HepG2 (cell line): ENCODE results near the gene VWA3B. TPM values are rescaled to one million over a fixed set of nuclear protein-coding genes. Genes with fewer than 3 reads are reported as not detected.

Experiments
- ATAC-seq: fragments of 200-7000 bp; cut with Tn5 transposase; 3 replicates; pipeline ENCODE4 v1.9.1; 2020; ENCODE audit warnings: mild to moderate bottlenecking, moderate library complexity
- BruUV-seq: library from RNA; stranded (reverse); fragments of 400-500 nt; replicated peaks from 2 replicates; lab custom pipeline; 2021; lab: Mats Ljungman, UMichigan
- CTCF ChIA-PET: fragments of 300-600 bp; formaldehyde crosslinking; extraction: SDS; loops from one replicate; lab custom pipeline; 2021; ENCODE audit warnings: low total read pairs, inconsistent platforms, low intra/inter-chr PET ratio; lab: Yijun Ruan, JAX
- POLR2A ChIA-PET: fragments of 350-600 bp; sonication (Branson Sonifier 250); formaldehyde crosslinking; loops from one replicate; lab custom pipeline; 2020; ENCODE audit warnings: antibody characterized with exemption, inconsistent platforms; lab: Yijun Ruan, JAX
- DNase-seq: peaks from one replicate; pipeline ENCODE4 v3.0.0-alpha.2; 2015; ENCODE audit warnings: low spot score
- FAIRE-seq: peaks from 3 replicates; lab custom pipeline; 2011; peaks lifted over from hg19 to GRCh38; lab: Jason Lieb, UNC
- H2AFZ ChIP-seq: one replicate; pipeline ENCODE4 v1.6.1; 2011; ENCODE audit warnings: low read length, inconsistent platforms
- H3K27ac ChIP-seq: fragments of 300-600 bp; 3 replicates; pipeline ENCODE4 v1.8.0; 2011; ENCODE audit warnings: mixed run types, mild to moderate bottlenecking, mixed read lengths, low read length, inconsistent platforms; ENCODE audit not compliant: insufficient read depth; ENCODE audit errors: extremely low read length
- H3K27me3 ChIP-seq, 2 experiments: fragments of 200-600 bp in 1 of 2; 2 replicates in 1 of 2; 3 replicates in 1 of 2; pipeline versions ENCODE4 v1.6.0 to v1.8.0; 2011; ENCODE audit warnings: low read length in 2 of 2, mild to moderate bottlenecking in 2 of 2, moderate library complexity in 2 of 2, inconsistent platforms in 1 of 2; ENCODE audit not compliant: insufficient read depth in 2 of 2, control insufficient read depth in 1 of 2
- H3K36me3 ChIP-seq, 2 experiments: fragments of 200-600 bp in 1 of 2; replicated peaks in 1 of 2; 2 replicates in 1 of 2; 3 replicates in 1 of 2; pipeline versions ENCODE4 v1.5.1 to v1.8.0; 2011; ENCODE audit warnings: low read length in 2 of 2, inconsistent platforms in 1 of 2; ENCODE audit not compliant: insufficient read depth in 2 of 2, control insufficient read depth in 1 of 2
- H3K4me1 ChIP-seq: 2 replicates; pipeline ENCODE4 v1.5.1; 2012; ENCODE audit warnings: low read length, inconsistent platforms; ENCODE audit not compliant: insufficient read depth
- H3K4me2 ChIP-seq: 2 replicates; pipeline ENCODE4 v1.6.0; 2011; ENCODE audit warnings: low read depth, low read length, inconsistent platforms
- H3K4me3 ChIP-seq, 3 experiments: fragments of 200-600 bp in 1 of 3; sonication (generic), shearing (Covaris generic) in 1 of 3; replicated peaks in 1 of 3; 2 replicates each; pipeline ENCODE4 v1.5.1; 2011 to 2016; ENCODE audit warnings: low read length in 3 of 3, inconsistent platforms in 2 of 3, low read depth in 2 of 3, mild to moderate bottlenecking in 2 of 3, control low read depth in 1 of 3, mixed read lengths in 1 of 3; ENCODE audit not compliant: insufficient read depth in 1 of 3
- H3K79me2 ChIP-seq: one replicate; pipeline ENCODE4 v1.6.1; 2011; ENCODE audit warnings: low read length, inconsistent platforms; ENCODE audit not compliant: insufficient read depth
- H3K9ac ChIP-seq: 2 replicates; pipeline ENCODE4 v1.6.0; 2011; ENCODE audit warnings: mild to moderate bottlenecking, low read depth, low read length, inconsistent platforms; ENCODE audit not compliant: insufficient read depth
- H3K9me3 ChIP-seq: 2 replicates; pipeline ENCODE4 v1.5.1; 2012; ENCODE audit warnings: mild to moderate bottlenecking, low read length
- H4K20me1 ChIP-seq: 2 replicates; pipeline ENCODE4 v1.6.0; 2011; ENCODE audit warnings: inconsistent platforms, mild to moderate bottlenecking, low read length, moderate library complexity; ENCODE audit not compliant: insufficient read depth
- CCAR2 ChIP-seq: fragments of 200-400 bp; formaldehyde crosslinking; optimal IDR thresholded peaks from 2 replicates; pipeline ENCODE3; 2018; ENCODE audit warnings: low read depth, mild to moderate bottlenecking, low read length, moderate library complexity
- MIXL1 ChIP-seq: IDR thresholded peaks from 2 replicates; pipeline ENCODE4 v1.6.1; 2016
- ZBTB3 ChIP-seq: sonication (generic); formaldehyde crosslinking; IDR thresholded peaks from 2 replicates; pipeline ENCODE4 v1.4.0; 2020; ENCODE audit warnings: low read depth, mild to moderate bottlenecking, moderate library complexity, missing genetic modification reagents, borderline replicate concordance
- ZFY ChIP-seq: sonication (generic); formaldehyde crosslinking; IDR thresholded peaks from 2 replicates; pipeline ENCODE4 v1.4.0; 2020; ENCODE audit warnings: missing genetic modification reagents
- ZKSCAN1 ChIP-seq: fragments of 150-350 bp; IDR thresholded peaks from 2 replicates; pipeline ENCODE4 v1.6.1; 2014; ENCODE audit warnings: low read length
- ZNF180 ChIP-seq: sonication (generic); formaldehyde crosslinking; IDR thresholded peaks from 2 replicates; pipeline ENCODE4 v1.4.0; 2020; ENCODE audit warnings: low read depth, missing genetic modification reagents, borderline replicate concordance
- ZNF501 ChIP-seq: sonication (generic); formaldehyde crosslinking; IDR thresholded peaks from 2 replicates; pipeline ENCODE4 v1.5.1; 2020; ENCODE audit warnings: mild to moderate bottlenecking, moderate library complexity, missing genetic modification reagents
- ZNF549 ChIP-seq: sonication (generic); formaldehyde crosslinking; IDR thresholded peaks from 2 replicates; pipeline ENCODE4 v1.5.0; 2020; ENCODE audit warnings: missing genetic modification reagents
- ZNF839 ChIP-seq: sonication (generic); formaldehyde crosslinking; IDR thresholded peaks from 2 replicates; pipeline ENCODE4 v1.4.0; 2020; ENCODE audit warnings: missing genetic modification reagents, mild to moderate bottlenecking, borderline replicate concordance
- in situ Hi-C: cut with HindIII; loops from 2 replicates; pipeline ENCODE4 v1.10.0; 2017; ENCODE audit warnings: low pct_unique_long_range_greater_than_20kb; ENCODE audit not compliant: extremely low pct_ligation_motif_present
- intact Hi-C: fragments of 100-400 bp; cut with micrococcal nuclease; formaldehyde crosslinking; loops from one replicate; pipeline ENCODE4 v1.10.0; 2022; ENCODE audit not compliant: unreplicated experiment
- polyA plus RNA-seq, 8 experiments: library from polyadenylated mRNA; depleted of rRNA in 3 of 8; stranded (reverse) in 7 of 8; unstranded in 1 of 8; fragments of >200 nt; fragmentation: Illumina TruSeq in 4 of 8; extraction: Trizol in 4 of 8; gene quantifications; 2 replicates each; pipeline versions ENCODE4 v1.2.1 to v1.2.3, GENCODE V29; 2011 to 2016; ENCODE audit warnings: low read depth in 4 of 8, missing spikeins in 1 of 8, mixed read lengths in 1 of 8; ENCODE audit not compliant: insufficient read depth in 1 of 8
- total RNA-seq, 5 experiments: library from RNA; depleted of rRNA; stranded (reverse); fragments of >200 nt; fragmentation: Illumina TruSeq; extraction: Trizol; gene quantifications; 2 replicates each; pipeline ENCODE4 v1.2.3, GENCODE V29; 2016; ENCODE audit warnings: low read depth in 1 of 5
- TF ChIP-seq, protein P1 (sequence below): sonication (generic); formaldehyde crosslinking; IDR thresholded peaks from 2 replicates; pipeline ENCODE4 v1.4.0; 2020; ENCODE audit warnings: missing genetic modification reagents
- TF ChIP-seq, protein P2 (sequence below): sonication (generic); formaldehyde crosslinking; IDR thresholded peaks from 2 replicates; pipeline ENCODE4 v1.4.0; 2020; ENCODE audit warnings: mild to moderate bottlenecking, missing genetic modification reagents

VWA3B gene
- total and polyA plus RNA-seq, 2 of the 13 experiments (the other 11 are each of a cell fraction or from before 2014, with no cell fraction given) = not detected

GRCh38 chr2:98258906-98259305 lies 171.9 kb downstream of the VWA3B start:
- DNase-seq (no peak), FAIRE-seq (no peak), ATAC-seq (no peak)
- H2AFZ ChIP-seq = no peak overlapping the region
- TF ChIP-seq CCAR2 (no peak), ZKSCAN1 (no peak), ZBTB3 (CRISPR knock-in tag) (no peak), ZNF549 (CRISPR knock-in tag) (no peak), ZFY (CRISPR knock-in tag) (no peak), ZNF839 (CRISPR knock-in tag) (no peak), ZNF180 (CRISPR knock-in tag) (no peak), MIXL1 (CRISPR knock-in tag) (no peak), ZNF501 (CRISPR knock-in tag) (no peak)
- TF ChIP-seq, protein P1, sequence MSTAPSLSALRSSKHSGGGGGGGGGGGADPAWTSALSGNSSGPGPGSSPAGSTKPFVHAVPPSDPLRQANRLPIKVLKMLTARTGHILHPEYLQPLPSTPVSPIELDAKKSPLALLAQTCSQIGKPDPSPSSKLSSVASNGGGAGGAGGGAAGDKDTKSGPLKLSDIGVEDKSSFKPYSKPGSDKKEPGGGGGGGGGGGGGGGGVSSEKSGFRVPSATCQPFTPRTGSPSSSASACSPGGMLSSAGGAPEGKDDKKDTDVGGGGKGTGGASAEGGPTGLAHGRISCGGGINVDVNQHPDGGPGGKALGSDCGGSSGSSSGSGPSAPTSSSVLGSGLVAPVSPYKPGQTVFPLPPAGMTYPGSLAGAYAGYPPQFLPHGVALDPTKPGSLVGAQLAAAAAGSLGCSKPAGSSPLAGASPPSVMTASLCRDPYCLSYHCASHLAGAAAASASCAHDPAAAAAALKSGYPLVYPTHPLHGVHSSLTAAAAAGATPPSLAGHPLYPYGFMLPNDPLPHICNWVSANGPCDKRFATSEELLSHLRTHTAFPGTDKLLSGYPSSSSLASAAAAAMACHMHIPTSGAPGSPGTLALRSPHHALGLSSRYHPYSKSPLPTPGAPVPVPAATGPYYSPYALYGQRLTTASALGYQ = no peak
- TF ChIP-seq, protein P2, sequence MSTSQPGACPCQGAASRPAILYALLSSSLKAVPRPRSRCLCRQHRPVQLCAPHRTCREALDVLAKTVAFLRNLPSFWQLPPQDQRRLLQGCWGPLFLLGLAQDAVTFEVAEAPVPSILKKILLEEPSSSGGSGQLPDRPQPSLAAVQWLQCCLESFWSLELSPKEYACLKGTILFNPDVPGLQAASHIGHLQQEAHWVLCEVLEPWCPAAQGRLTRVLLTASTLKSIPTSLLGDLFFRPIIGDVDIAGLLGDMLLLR = no peak
- peaks cover 0 to 1% of the 10 kb centered on the region in 2 experiments; a peak in 2 of 5 replicates for H3K27me3 ChIP-seq
- ChIA-PET CTCF (no interaction called here), POLR2A (no interaction called here)
- H3K4me2 ChIP-seq = no peak overlapping the region
- H3K36me3 ChIP-seq = no peaks in the 10 kb centered on the region
- peaks cover 11% of the 10 kb centered on the region for H3K9me3 ChIP-seq
- H3K4me1 ChIP-seq = no peaks in the 10 kb centered on the region
- no TSS peak for BruUV-seq
- H4K20me1 ChIP-seq = no peaks in the 10 kb centered on the region
- intact Hi-C loops = no loop called here
- H3K9ac ChIP-seq = no peak overlapping the region
- in situ Hi-C loops = no loop called here
- no peaks in the 10 kb centered on the region for H3K79me2 ChIP-seq
- no peak overlapping the region for H3K4me3 ChIP-seq
- no peak overlapping the region for H3K27ac ChIP-seq
